HEK293 (cell line): ENCODE measurements around the gene GLRA3.

Experiments
- CTCF ChIA-PET: fragments of 350-600 bp; formaldehyde crosslinking; extraction: SDS; loops from one replicate; lab custom pipeline; 2021; ENCODE audit warnings: antibody characterized with exemption; lab: Yijun Ruan, JAX
- POLR2A ChIA-PET: fragments of 300-600 bp; formaldehyde crosslinking; extraction: SDS; loops from one replicate; lab custom pipeline; 2020; ENCODE audit warnings: antibody characterized with exemption, inconsistent platforms; lab: Yijun Ruan, JAX
- H3K27ac ChIP-seq: fragments of 200-500 bp; sonication (Bioruptor generic); 2 replicates; pipeline ENCODE4 v1.5.1; 2014; ENCODE audit warnings: low read depth, low read length, control low read depth, inconsistent platforms; ENCODE audit errors: extremely low read depth
- H3K36me3 ChIP-seq, 2 experiments: fragments of 200-500 bp in 1 of 2; sonication (Bioruptor generic) in 1 of 2; 1 replicate in 1 of 2; 2 replicates in 1 of 2; pipeline ENCODE4 v1.5.1; 2014 to 2017; ENCODE audit warnings: inconsistent platforms in 2 of 2, low read length in 2 of 2; ENCODE audit not compliant: control insufficient read depth in 2 of 2, insufficient read depth in 1 of 2
- H3K4me1 ChIP-seq: fragments of 200-500 bp; sonication (Bioruptor generic); 2 replicates; pipeline ENCODE4 v1.5.1; 2014; ENCODE audit warnings: mild to moderate bottlenecking, low read length, inconsistent platforms; ENCODE audit not compliant: control insufficient read depth, insufficient read depth
- H3K4me3 ChIP-seq: 2 replicates; pipeline ENCODE4 v1.5.1; 2011; ENCODE audit warnings: low read depth, mild to moderate bottlenecking, control low read depth, low read length, moderate library complexity
- H3K9me3 ChIP-seq: fragments of 200-500 bp; sonication (Bioruptor generic); 2 replicates; pipeline ENCODE4 v1.5.1; 2014; ENCODE audit warnings: low read depth, low read length, inconsistent platforms; ENCODE audit not compliant: control insufficient read depth, insufficient read depth
- BCL11B ChIP-seq: fragments of 450-650 bp; formaldehyde crosslinking; IDR thresholded peaks from 2 replicates; pipeline ENCODE4 v1.5.1; 2016; ENCODE audit warnings: low read depth, missing biosample characterization, missing genetic modification characterization
- INSM2 ChIP-seq: fragments of 450-650 bp; formaldehyde crosslinking; IDR thresholded peaks from 2 replicates; pipeline ENCODE4 v1.5.1; 2016; ENCODE audit warnings: missing biosample characterization, missing genetic modification characterization
- ZBTB26 ChIP-seq: fragments of 450-650 bp; formaldehyde crosslinking; optimal IDR thresholded peaks from 2 replicates; pipeline ENCODE3; 2016; ENCODE audit warnings: missing biosample characterization, mild to moderate bottlenecking, missing genetic modification characterization
- ZFP69B ChIP-seq: fragments of 450-650 bp; formaldehyde crosslinking; IDR thresholded peaks from 2 replicates; pipeline ENCODE4 v1.5.1; 2016; ENCODE audit warnings: missing biosample characterization, missing genetic modification characterization
- ZNF16 ChIP-seq: fragments of 450-650 bp; formaldehyde crosslinking; IDR thresholded peaks from 2 replicates; pipeline ENCODE4 v1.5.1; 2016; ENCODE audit warnings: low read depth, missing biosample characterization, missing genetic modification characterization
- ZNF555 ChIP-seq: fragments of 450-650 bp; formaldehyde crosslinking; conservative IDR thresholded peaks from 2 replicates; pipeline ENCODE4 v1.5.1; 2017; ENCODE audit warnings: missing biosample characterization, mild to moderate bottlenecking, missing genetic modification characterization, inconsistent platforms
- ZNF600 ChIP-seq: fragments of 450-650 bp; formaldehyde crosslinking; IDR thresholded peaks from 2 replicates; pipeline ENCODE4 v1.5.1; 2016; ENCODE audit warnings: missing biosample characterization, missing genetic modification characterization
- ZNF645 ChIP-seq: fragments of 450-650 bp; formaldehyde crosslinking; IDR thresholded peaks from 2 replicates; pipeline ENCODE4; 2016; ENCODE audit warnings: missing biosample characterization, missing genetic modification characterization
- TF ChIP-seq, protein P1 (sequence below): fragments of 450-650 bp; formaldehyde crosslinking; IDR thresholded peaks from 2 replicates; pipeline ENCODE4 v1.5.1; 2016; ENCODE audit warnings: missing biosample characterization, missing genetic modification characterization, low read depth
- TF ChIP-seq, protein P2 (sequence below): fragments of 450-650 bp; formaldehyde crosslinking; IDR thresholded peaks from 2 replicates; pipeline ENCODE4 v1.5.1; 2016; ENCODE audit warnings: missing biosample characterization, missing genetic modification characterization
- TF ChIP-seq, protein P3 (sequence below): fragments of 450-650 bp; formaldehyde crosslinking; IDR thresholded peaks from 2 replicates; pipeline ENCODE4 v1.5.1; 2016; ENCODE audit warnings: missing biosample characterization, missing genetic modification characterization, borderline replicate concordance

The GLRA3 gene

GRCh38 chr4:174859904-174860303 is 30.9 kb upstream of the GLRA3 start (continued):
- no peak for TF ChIP-seq ZNF600 (tag by site-specific recombination)
- TF ChIP-seq INSM2 (tag by site-specific recombination): no peak

- Histone ChIP-seq H3K4me1 (no peaks in the 10 kb centered on the region), H3K4me3 (no peak overlapping the region), H3K9me3 (no peaks in the 10 kb centered on the region), H3K36me3 (no peaks in the 10 kb centered on the region)
- ChIA-PET CTCF (interaction anchor here (0.7 kb wide), 1 partner anchor 116 kb away, joined by 4 read pairs; no protein-coding TSS in a partner anchor), POLR2A (no interaction called here)
- no peak for TF ChIP-seq ZBTB26 (tag by site-specific recombination)
- TF ChIP-seq, protein P1, sequence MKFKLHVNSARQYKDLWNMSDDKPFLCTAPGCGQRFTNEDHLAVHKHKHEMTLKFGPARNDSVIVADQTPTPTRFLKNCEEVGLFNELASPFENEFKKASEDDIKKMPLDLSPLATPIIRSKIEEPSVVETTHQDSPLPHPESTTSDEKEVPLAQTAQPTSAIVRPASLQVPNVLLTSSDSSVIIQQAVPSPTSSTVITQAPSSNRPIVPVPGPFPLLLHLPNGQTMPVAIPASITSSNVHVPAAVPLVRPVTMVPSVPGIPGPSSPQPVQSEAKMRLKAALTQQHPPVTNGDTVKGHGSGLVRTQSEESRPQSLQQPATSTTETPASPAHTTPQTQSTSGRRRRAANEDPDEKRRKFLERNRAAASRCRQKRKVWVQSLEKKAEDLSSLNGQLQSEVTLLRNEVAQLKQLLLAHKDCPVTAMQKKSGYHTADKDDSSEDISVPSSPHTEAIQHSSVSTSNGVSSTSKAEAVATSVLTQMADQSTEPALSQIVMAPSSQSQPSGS (tag by site-specific recombination): no peak
- TF ChIP-seq ZNF555 (tag by site-specific recombination): no peak
- TF ChIP-seq ZFP69B (tag by site-specific recombination): no peak
- TF ChIP-seq, protein P2, sequence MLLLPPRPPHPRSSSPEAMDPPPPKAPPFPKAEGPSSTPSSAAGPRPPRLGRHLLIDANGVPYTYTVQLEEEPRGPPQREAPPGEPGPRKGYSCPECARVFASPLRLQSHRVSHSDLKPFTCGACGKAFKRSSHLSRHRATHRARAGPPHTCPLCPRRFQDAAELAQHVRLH (tag by site-specific recombination): no peak
- TF ChIP-seq ZNF16 (tag by site-specific recombination): no peak
- TF ChIP-seq, protein P3, sequence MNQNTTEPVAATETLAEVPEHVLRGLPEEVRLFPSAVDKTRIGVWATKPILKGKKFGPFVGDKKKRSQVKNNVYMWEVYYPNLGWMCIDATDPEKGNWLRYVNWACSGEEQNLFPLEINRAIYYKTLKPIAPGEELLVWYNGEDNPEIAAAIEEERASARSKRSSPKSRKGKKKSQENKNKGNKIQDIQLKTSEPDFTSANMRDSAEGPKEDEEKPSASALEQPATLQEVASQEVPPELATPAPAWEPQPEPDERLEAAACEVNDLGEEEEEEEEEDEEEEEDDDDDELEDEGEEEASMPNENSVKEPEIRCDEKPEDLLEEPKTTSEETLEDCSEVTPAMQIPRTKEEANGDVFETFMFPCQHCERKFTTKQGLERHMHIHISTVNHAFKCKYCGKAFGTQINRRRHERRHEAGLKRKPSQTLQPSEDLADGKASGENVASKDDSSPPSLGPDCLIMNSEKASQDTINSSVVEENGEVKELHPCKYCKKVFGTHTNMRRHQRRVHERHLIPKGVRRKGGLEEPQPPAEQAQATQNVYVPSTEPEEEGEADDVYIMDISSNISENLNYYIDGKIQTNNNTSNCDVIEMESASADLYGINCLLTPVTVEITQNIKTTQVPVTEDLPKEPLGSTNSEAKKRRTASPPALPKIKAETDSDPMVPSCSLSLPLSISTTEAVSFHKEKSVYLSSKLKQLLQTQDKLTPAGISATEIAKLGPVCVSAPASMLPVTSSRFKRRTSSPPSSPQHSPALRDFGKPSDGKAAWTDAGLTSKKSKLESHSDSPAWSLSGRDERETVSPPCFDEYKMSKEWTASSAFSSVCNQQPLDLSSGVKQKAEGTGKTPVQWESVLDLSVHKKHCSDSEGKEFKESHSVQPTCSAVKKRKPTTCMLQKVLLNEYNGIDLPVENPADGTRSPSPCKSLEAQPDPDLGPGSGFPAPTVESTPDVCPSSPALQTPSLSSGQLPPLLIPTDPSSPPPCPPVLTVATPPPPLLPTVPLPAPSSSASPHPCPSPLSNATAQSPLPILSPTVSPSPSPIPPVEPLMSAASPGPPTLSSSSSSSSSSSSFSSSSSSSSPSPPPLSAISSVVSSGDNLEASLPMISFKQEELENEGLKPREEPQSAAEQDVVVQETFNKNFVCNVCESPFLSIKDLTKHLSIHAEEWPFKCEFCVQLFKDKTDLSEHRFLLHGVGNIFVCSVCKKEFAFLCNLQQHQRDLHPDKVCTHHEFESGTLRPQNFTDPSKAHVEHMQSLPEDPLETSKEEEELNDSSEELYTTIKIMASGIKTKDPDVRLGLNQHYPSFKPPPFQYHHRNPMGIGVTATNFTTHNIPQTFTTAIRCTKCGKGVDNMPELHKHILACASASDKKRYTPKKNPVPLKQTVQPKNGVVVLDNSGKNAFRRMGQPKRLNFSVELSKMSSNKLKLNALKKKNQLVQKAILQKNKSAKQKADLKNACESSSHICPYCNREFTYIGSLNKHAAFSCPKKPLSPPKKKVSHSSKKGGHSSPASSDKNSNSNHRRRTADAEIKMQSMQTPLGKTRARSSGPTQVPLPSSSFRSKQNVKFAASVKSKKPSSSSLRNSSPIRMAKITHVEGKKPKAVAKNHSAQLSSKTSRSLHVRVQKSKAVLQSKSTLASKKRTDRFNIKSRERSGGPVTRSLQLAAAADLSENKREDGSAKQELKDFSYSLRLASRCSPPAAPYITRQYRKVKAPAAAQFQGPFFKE (tag by site-specific recombination): no peak
- TF ChIP-seq BCL11B: no peak
- no peak for TF ChIP-seq ZNF645 (tag by site-specific recombination)
- TF ChIP-seq, all 188 proteins: peak for 0
- H3K27ac ChIP-seq: no peak overlapping the region
Observed at GRCh38 chr4:174856926-174857800, 28.1 kb upstream of the GLRA3 start.
